NT2/D1 (cell line): ENCODE data around the gene ARMC6.

Source experiments
- SUZ12 ChIP-seq: IDR thresholded peaks from 2 replicates; pipeline ENCODE4 v1.6.1; 2011; ENCODE audit not compliant: insufficient read length, insufficient read depth; ENCODE audit errors: extremely low read depth
- YY1 ChIP-seq: IDR thresholded peaks from 2 replicates; pipeline ENCODE4 v1.6.1; 2011; ENCODE audit not compliant: insufficient read length, insufficient read depth
- ZNF274 ChIP-seq: IDR thresholded peaks from 2 replicates; pipeline ENCODE4 v1.6.1; 2011; ENCODE audit warnings: mild to moderate bottlenecking, low read depth, low read length

- no peak for TF ChIP-seq SUZ12
- no peak for TF ChIP-seq YY1
- TF ChIP-seq ZNF274: no peak
Observed at GRCh38 chr19:19055701-19056100, 22.3 kb downstream of the ARMC6 start.
